Stimulated activated CD8-positive, alpha-beta memory T cell treated with anti-CD3 and anti-CD28 coated beads, Interleukin-7, amount 100 ng/mL, for 24 hours (primary cell): Measurements from ENCODE around the gene UBR2.
"Not testable (repeated sequence)": the region's sequence is repeated elsewhere in the genome, so short reads cannot be mapped to it uniquely, and the experiment has no call there.

Source experiments
- DNase-seq: peaks from one replicate; pipeline ENCODE4 v3.0.0-alpha.2; 2020; ENCODE audit warnings: low read depth

Gene UBR2

GRCh38 chr6:42555477-42556457, 8.1 kb upstream of the UBR2 start:
- DNase-seq, result no peak

- DNase-seq, result no peak
Measured at GRCh38 chr6:42556462-42556861, 7.4 kb upstream of the UBR2 start.

- DNase-seq, result not testable (repeated sequence)
Measured at GRCh38 chr6:42559276-42559675, 4.6 kb upstream of the UBR2 start.

GRCh38 chr6:42561986-42562385, 1.8 kb upstream of the UBR2 start:
- no peak for DNase-seq

- no peak for DNase-seq
Measured at GRCh38 chr6:42562788-42563405, 932 bp upstream of the UBR2 start.

GRCh38 chr6:42564506-42564825, 637 bp downstream of the UBR2 start:
- DNase-seq, result no peak

GRCh38 chr6:42565823-42566613, 2.2 kb downstream of the UBR2 start:
- no peak for DNase-seq

GRCh38 chr6:42566614-42567208, 2.9 kb downstream of the UBR2 start:
- DNase-seq, result no peak

- not testable (repeated sequence) for DNase-seq
Measured at GRCh38 chr6:42567237-42567636, 3.4 kb downstream of the UBR2 start.

GRCh38 chr6:42569102-42570028, 5.5 kb downstream of the UBR2 start:
- DNase-seq, result no peak

- DNase-seq, result no peak
Measured at GRCh38 chr6:42571611-42572342, 7.9 kb downstream of the UBR2 start.

- DNase-seq, result no peak
Measured at GRCh38 chr6:42572523-42572922, 8.7 kb downstream of the UBR2 start.

GRCh38 chr6:42576538-42576937, 12.7 kb downstream of the UBR2 start:
- not testable (repeated sequence) for DNase-seq

GRCh38 chr6:42598300-42598699, 34.5 kb downstream of the UBR2 start:
- DNase-seq, result no peak

- no peak for DNase-seq
Measured at GRCh38 chr6:42599558-42599957, 35.7 kb downstream of the UBR2 start.

- DNase-seq, result no peak
Measured at GRCh38 chr6:42604150-42604549, 40.3 kb downstream of the UBR2 start.

GRCh38 chr6:42604699-42605098, 40.9 kb downstream of the UBR2 start:
- DNase-seq, result not testable (repeated sequence)

- DNase-seq, result no peak
Measured at GRCh38 chr6:42610416-42610815, 46.6 kb downstream of the UBR2 start.

- DNase-seq, result no peak
Measured at GRCh38 chr6:42615518-42615917, 51.7 kb downstream of the UBR2 start.

- no peak for DNase-seq
Measured at GRCh38 chr6:42616716-42617115, 52.9 kb downstream of the UBR2 start.
